OCI-LY7 (cell line): Measurements from ENCODE around the gene DUSP28. TPM values are rescaled to one million over a fixed set of nuclear protein-coding genes. Genes with fewer than 3 reads are reported as not detected.

Experiments used
- BruUV-seq: library from RNA; stranded (reverse); fragments of 400-500 nt; replicated peaks from 2 replicates; lab custom pipeline; 2021; lab: Mats Ljungman, UMichigan
- CTCF ChIA-PET: fragments of 300-600 bp; sonication (Branson Sonifier 250); formaldehyde crosslinking; loops from one replicate; lab custom pipeline; 2022; ENCODE audit warnings: antibody characterized with exemption; ENCODE audit not compliant: unreplicated experiment; lab: Charles Lee
- POLR2A ChIA-PET: fragments of 300-600 bp; sonication (Branson Sonifier 250); formaldehyde crosslinking; loops from one replicate; lab custom pipeline; 2022; ENCODE audit warnings: antibody characterized with exemption; lab: Charles Lee
- DNase-seq: peaks from one replicate; pipeline ENCODE4 v3.0.0-alpha.2; 2015; ENCODE audit warnings: low spot score
- H2AFZ ChIP-seq: fragments of 200-600 bp; sonication (generic), shearing (Covaris generic); 2 replicates; pipeline ENCODE4 v1.6.1; 2014; ENCODE audit warnings: mild to moderate bottlenecking, antibody characterized with exemption, low read length, moderate library complexity
- H3K27ac ChIP-seq: fragments of 200-600 bp; sonication (generic); 2 replicates; pipeline ENCODE4 v1.5.1; 2014; ENCODE audit warnings: mixed run types, low read depth, mild to moderate bottlenecking, moderate library complexity, low read length, inconsistent platforms; ENCODE audit not compliant: poor library complexity, severe bottlenecking
- H3K36me3 ChIP-seq: fragments of 200-600 bp; sonication (generic); 2 replicates; pipeline ENCODE4 v1.6.1; 2014; ENCODE audit warnings: mild to moderate bottlenecking, antibody characterized with exemption, low read length, moderate library complexity, mixed read lengths; ENCODE audit not compliant: insufficient read depth
- H3K4me1 ChIP-seq: fragments of 200-600 bp; sonication (generic); 2 replicates; pipeline ENCODE4 v1.5.1; 2014; ENCODE audit warnings: mild to moderate bottlenecking, low read length; ENCODE audit not compliant: insufficient read depth, poor library complexity, severe bottlenecking
- H3K4me2 ChIP-seq: fragments of 200-600 bp; sonication (generic); 2 replicates; pipeline ENCODE4 v1.6.1; 2014; ENCODE audit warnings: mild to moderate bottlenecking, low read length
- H3K4me3 ChIP-seq: fragments of 200-600 bp; sonication (generic); 2 replicates; pipeline ENCODE4 v1.5.1; 2014; ENCODE audit warnings: mild to moderate bottlenecking, low read depth, low read length; ENCODE audit not compliant: poor library complexity, severe bottlenecking
- H3K79me2 ChIP-seq: fragments of 200-600 bp; sonication (generic); 2 replicates; pipeline ENCODE4 v1.6.1; 2016; ENCODE audit warnings: low read depth, mild to moderate bottlenecking, low read length, moderate library complexity, mixed read lengths; ENCODE audit not compliant: insufficient read depth
- H3K9me2 ChIP-seq: fragments of 200-600 bp; sonication (generic); 2 replicates; pipeline ENCODE4 v1.6.1; 2016; ENCODE audit warnings: mild to moderate bottlenecking, low read length, mixed read lengths; ENCODE audit not compliant: insufficient read depth
- H3K9me3 ChIP-seq: fragments of 200-600 bp; sonication (generic); 2 replicates; pipeline ENCODE4 v1.6.1; 2014; ENCODE audit warnings: mild to moderate bottlenecking, mixed run types, low read length, mixed read lengths
- H4K20me1 ChIP-seq: fragments of 200-600 bp; sonication (generic); 2 replicates; pipeline ENCODE4 v1.6.1; 2014; ENCODE audit warnings: mild to moderate bottlenecking, antibody characterized with exemption, low read length, moderate library complexity, mixed read lengths; ENCODE audit not compliant: insufficient read depth
- CTCF ChIP-seq: fragments of 200-600 bp; sonication (generic); conservative IDR thresholded peaks from 2 replicates; pipeline ENCODE4 v1.5.1; 2014; ENCODE audit warnings: mild to moderate bottlenecking, antibody characterized with exemption, low read length, moderate library complexity, mixed read lengths
- EZH2phosphoT487 ChIP-seq: fragments of 200-600 bp; sonication (generic); IDR thresholded peaks from 2 replicates; pipeline ENCODE4 v1.6.1; 2018; ENCODE audit warnings: low read depth, borderline replicate concordance, mild to moderate bottlenecking, mixed run types, antibody characterized with exemption, low read length, moderate library complexity, mixed read lengths
- intact Hi-C: fragments of 100-400 bp; cut with micrococcal nuclease; formaldehyde crosslinking; loops from one replicate; pipeline ENCODE4 v1.10.0; 2022; ENCODE audit not compliant: unreplicated experiment
- total RNA-seq, 2 experiments: library from RNA; depleted of rRNA in 1 of 2; stranded (reverse); fragments of >200 nt in 1 of 2; shearing (Covaris generic) in 1 of 2; gene quantifications; 2 replicates each; pipeline ENCODE4 v1.2.3, GENCODE V29; 2014 to 2022

DUSP28 gene
- total RNA-seq, 2 experiments from 2014 or later: 15.8 to 17.6 TPM

GRCh38 chr2:240523451-240524281 is 36.5 kb upstream of the DUSP28 start:
- no peaks in the 10 kb centered on the region for H4K20me1 ChIP-seq
- H3K4me1 ChIP-seq: no peaks in the 10 kb centered on the region
- peaks cover 72% of the 10 kb centered on the region for H3K36me3 ChIP-seq
- no peak overlapping the region for H3K4me2 ChIP-seq
- H2AFZ ChIP-seq: no peak overlapping the region
- intact Hi-C loops: no loop called here
- no peak overlapping the region for H3K4me3 ChIP-seq
- no peak overlapping the region for H3K27ac ChIP-seq
- BruUV-seq: no TSS peak
- peaks cover 34% of the 10 kb centered on the region for H3K9me3 ChIP-seq
- POLR2A ChIA-PET: no interaction called here
- H3K79me2 ChIP-seq: no peaks in the 10 kb centered on the region
- DNase-seq: no peak
- no peak for TF ChIP-seq EZH2phosphoT487
- no peak for TF ChIP-seq CTCF
- no peaks in the 10 kb centered on the region for H3K9me2 ChIP-seq
- CTCF ChIA-PET: no interaction called here

GRCh38 chr2:240524963-240525718 is 35.0 kb upstream of the DUSP28 start:
- BruUV-seq: no TSS peak
- peaks cover 87% of the 10 kb centered on the region for H3K36me3 ChIP-seq
- H3K4me1 ChIP-seq: no peaks in the 10 kb centered on the region
- H4K20me1 ChIP-seq: no peaks in the 10 kb centered on the region
- ChIA-PET POLR2A (no interaction called here), CTCF (no interaction called here)
- no peak for DNase-seq
- H3K4me3 ChIP-seq: no peak overlapping the region
- no peak overlapping the region for H2AFZ ChIP-seq
- no peaks in the 10 kb centered on the region for H3K9me2 ChIP-seq
- H3K27ac ChIP-seq: no peak overlapping the region
- intact Hi-C loops: no loop called here
- H3K4me2 ChIP-seq: no peak overlapping the region
- H3K9me3 ChIP-seq: peaks cover 34% of the 10 kb centered on the region
- TF ChIP-seq CTCF (no peak), EZH2phosphoT487 (no peak)
- H3K79me2 ChIP-seq: no peaks in the 10 kb centered on the region
